ENCODE measurements around the gene NXN. TPM values are rescaled to one million over a fixed set of nuclear protein-coding genes. Genes with fewer than 3 reads are reported as not detected.
A peak's percentile ranks its signal among the peaks of the same experiment; 100 is the strongest.
"Not testable (repeated sequence)": the region's sequence is repeated elsewhere in the genome, so short reads cannot be mapped to it uniquely, and the experiment has no call there.

Gene NXN
- total RNA-seq, 6 donors from 2014 or later: 32.4 to 63.1 (median 52.2) TPM

GRCh38 chr17:1001640-1002411 is 22.2 kb upstream of the NXN start:
- 60 to 64% methylated on average over 18 of the region's 18 CpGs for WGBS, 2 donors
- Histone ChIP-seq H3K27me3 (no peaks in the 10 kb centered on the region), H3K4me1 (peaks cover 74 to 88% (median 78%) of the 10 kb centered on the region in 4 donors), H3K4me3 (no peak overlapping the region), H3K27ac (peak overlapping the region; percentile 74 to 84 (median 78)), H3K36me3 (peaks cover 4 to 72% (median 56%) of the 10 kb centered on the region in 4 donors), H3K9me3 (no peaks in the 10 kb centered on the region)
- DNase-seq: peak in 1 of 2 donors; percentile 32
- no peak for TF ChIP-seq POLR2AphosphoS5 (IDR thresholded peaks at IDR 0.05)
- TF ChIP-seq EP300 (IDR thresholded peaks at IDR 0.05): no peak
- no peak for TF ChIP-seq CTCF (IDR thresholded peaks at IDR 0.05)
- no peak for TF ChIP-seq POLR2A (IDR thresholded peaks at IDR 0.05)
- no peak for ATAC-seq (ENCODE audit: low FRiP score in 2 of 2)

- peaks cover 4 to 64% (median 50%) of the 10 kb centered on the region in 4 donors for H3K36me3 ChIP-seq
- H3K4me3 ChIP-seq: no peak overlapping the region
- DNase-seq (no peak), ATAC-seq (ENCODE audit: low FRiP score in 2 of 2) (no peak)
- 40 to 68% methylated on average over 9 to 15 of the region's 15 CpGs for WGBS, 2 donors
- H3K27me3 ChIP-seq: no peaks in the 10 kb centered on the region
- TF ChIP-seq POLR2AphosphoS5 (IDR thresholded peaks at IDR 0.05) (peak; percentile 7 to 67), EP300 (IDR thresholded peaks at IDR 0.05) (peak in 2 of 4 donors; percentile 27 to 58), CTCF (IDR thresholded peaks at IDR 0.05) (no peak), POLR2A (IDR thresholded peaks at IDR 0.05) (no peak)
- no peaks in the 10 kb centered on the region for H3K9me3 ChIP-seq
- peak overlapping the region; percentile 74 to 84 (median 78) for H3K27ac ChIP-seq
- H3K4me1 ChIP-seq: peaks cover 69 to 86% (median 72%) of the 10 kb centered on the region in 4 donors
Measured at GRCh38 chr17:1000597-1001461, 21.3 kb upstream of the NXN start.

- no peak for ATAC-seq (ENCODE audit: low FRiP score in 2 of 2)
- H3K27me3 ChIP-seq: no peaks in the 10 kb centered on the region
- 28 to 38% methylated on average over 2 of the region's 2 CpGs for WGBS, 2 donors
- peaks cover 4 to 37% (median 27%) of the 10 kb centered on the region in 4 donors for H3K36me3 ChIP-seq
- TF ChIP-seq POLR2AphosphoS5 (IDR thresholded peaks at IDR 0.05) (no peak), EP300 (IDR thresholded peaks at IDR 0.05) (no peak), CTCF (IDR thresholded peaks at IDR 0.05) (no peak), POLR2A (IDR thresholded peaks at IDR 0.05) (no peak)
- H3K27ac ChIP-seq: peak overlapping the region in 2 of 4 donors; percentile 88 to 89
- H3K4me3 ChIP-seq: peak overlapping the region in 2 of 4 donors; percentile 85 to 91
- H3K9me3 ChIP-seq: no peaks in the 10 kb centered on the region
- no peak for DNase-seq
- H3K4me1 ChIP-seq: peaks cover 43 to 60% (median 45%) of the 10 kb centered on the region in 4 donors
Measured at GRCh38 chr17:998111-998510, 18.5 kb upstream of the NXN start.

- peaks cover 31 to 49% (median 33%) of the 10 kb centered on the region in 4 donors for H3K4me1 ChIP-seq
- H3K9me3 ChIP-seq: no peaks in the 10 kb centered on the region
- no peaks in the 10 kb centered on the region for H3K27me3 ChIP-seq
- H3K36me3 ChIP-seq: peaks cover 4 to 23% (median 15%) of the 10 kb centered on the region in 4 donors
- peak; percentile 98 to 99 for ATAC-seq (ENCODE audit: low FRiP score in 2 of 2)
- H3K27ac ChIP-seq: peak within 1 kb of the TSS; percentile 83 to 90 (median 88)
- WGBS, 2 donors: 1% methylated on average over 26 to 49 of the region's 71 CpGs
- TF ChIP-seq POLR2A (IDR thresholded peaks at IDR 0.05) (peak in 3 of 4 donors; percentile 53 to 87 (median 57)), CTCF (IDR thresholded peaks at IDR 0.05) (peak; percentile 95 to 98 (median 97)), POLR2AphosphoS5 (IDR thresholded peaks at IDR 0.05) (peak; percentile 83 to 89), EP300 (IDR thresholded peaks at IDR 0.05) (peak in 1 of 4 donors; percentile 53)
- DNase-seq: peak; percentile 93 to 98
- H3K4me3 ChIP-seq: peak within 1 kb of the TSS; percentile 85 to 100 (median 95)
Measured at GRCh38 chr17:996554-997344, 17.2 kb upstream of the NXN start, which contains the start of gene TIMM22. TSS of gene TIMM22 (plus strand) at chr17:997129. CDS start at chr17:997143, 14 bp downstream.

- not testable (repeated sequence) for H3K9me3 ChIP-seq
- 75 to 81% methylated on average over 8 of the region's 8 CpGs for WGBS, 2 donors
Measured at GRCh38 chr17:995324-995723, 15.7 kb upstream of the NXN start.

More at GRCh38 chr17:995324-995723, 15.7 kb upstream of the NXN start:
- H3K4me3 ChIP-seq; ATAC-seq (ENCODE audit: low FRiP score in 2 of 2); H3K27me3 ChIP-seq; H3K27ac ChIP-seq; DNase-seq: not testable (repeated sequence)
- peaks cover 0 to 11% (median 6%) of the 10 kb centered on the region in 4 donors for H3K36me3 ChIP-seq
- peaks cover 18 to 35% (median 19%) of the 10 kb centered on the region in 4 donors for H3K4me1 ChIP-seq

Measured in upper lobe of left lung (tissue), 6 donors.